ENCODE data around the gene PHAF1.

PHAF1 gene

GRCh38 chr16:67109407-67110135 lies at the start of gene PHAF1:
TSS of gene PHAF1 (plus strand) at chr16:67109941. CDS start at chr16:67110176, 235 bp downstream.
- no peak for DNase-seq (ENCODE audit: low read depth)

GRCh38 chr16:67063008-67063407 lies 46.7 kb upstream of the PHAF1 start:
- no peak for DNase-seq (ENCODE audit: low read depth)

- DNase-seq (ENCODE audit: low read depth): no peak
These were observed 41.5 kb upstream of the PHAF1 start for GRCh38 chr16:67068212-67068753.

GRCh38 chr16:67071476-67072048 lies 38.2 kb upstream of the PHAF1 start:
- DNase-seq (ENCODE audit: low read depth): no peak

DNA sequence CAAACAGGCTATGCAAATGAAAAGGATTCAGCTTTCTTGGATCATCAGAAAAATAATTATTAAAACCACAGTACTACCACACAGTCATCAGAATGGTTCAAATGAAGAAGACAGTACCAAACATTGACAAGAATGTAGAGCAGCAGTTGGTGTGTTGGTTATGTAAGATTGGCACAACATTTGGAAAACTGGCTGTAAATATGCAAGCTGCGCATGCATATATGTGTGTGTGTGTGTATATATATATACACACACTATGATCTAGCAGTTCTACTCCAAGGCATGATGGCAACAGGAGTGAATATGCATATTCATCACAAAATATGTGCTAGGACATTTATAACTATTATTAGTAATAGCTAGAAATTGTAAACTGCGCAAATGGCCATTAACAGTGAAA lies 34.4 kb upstream of the PHAF1 start:
- DNase-seq (ENCODE audit: low read depth): no peak

DNA sequence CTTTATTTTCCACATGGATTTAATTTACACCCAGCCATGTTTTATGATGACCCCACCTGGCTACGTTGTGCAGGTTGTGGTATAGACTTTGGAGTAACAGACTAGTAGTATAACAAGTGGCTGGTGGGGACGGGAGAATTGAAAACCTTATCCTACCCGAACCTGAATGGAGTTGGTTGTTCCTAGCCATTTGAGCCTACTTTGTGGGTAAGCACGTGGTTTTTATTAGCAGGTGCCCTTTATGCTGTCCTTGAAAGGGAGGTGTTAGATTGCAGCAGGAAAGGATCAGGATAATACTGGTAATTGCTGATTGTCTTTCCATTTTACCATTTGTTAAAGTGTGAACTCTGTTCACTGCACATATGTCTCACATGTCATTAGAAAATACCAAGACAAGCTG lies 31.9 kb upstream of the PHAF1 start:
- no peak for DNase-seq (ENCODE audit: low read depth)

GRCh38 chr16:67082100-67082499 lies 27.6 kb upstream of the PHAF1 start:
- no peak for DNase-seq (ENCODE audit: low read depth)

DNA sequence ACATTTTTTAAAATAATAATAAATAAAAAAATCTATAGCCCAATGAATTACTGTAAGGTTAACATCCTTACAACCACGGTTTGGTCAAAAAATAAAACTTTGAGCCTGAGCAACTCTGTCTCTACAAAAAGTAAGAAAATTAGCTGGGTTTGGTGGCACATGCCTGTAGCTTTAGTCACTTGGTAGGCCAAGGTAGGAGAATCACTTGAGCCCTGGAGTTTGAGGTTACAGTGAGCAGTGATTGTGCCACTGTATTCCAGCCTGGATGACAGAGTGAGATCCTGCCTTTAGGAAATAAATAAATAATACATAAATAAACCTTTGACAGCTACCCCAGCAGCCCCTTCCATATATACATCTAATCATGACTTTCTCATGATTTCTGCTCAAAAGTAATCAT lies 26.9 kb upstream of the PHAF1 start:
- no peak for DNase-seq (ENCODE audit: low read depth)

DNA sequence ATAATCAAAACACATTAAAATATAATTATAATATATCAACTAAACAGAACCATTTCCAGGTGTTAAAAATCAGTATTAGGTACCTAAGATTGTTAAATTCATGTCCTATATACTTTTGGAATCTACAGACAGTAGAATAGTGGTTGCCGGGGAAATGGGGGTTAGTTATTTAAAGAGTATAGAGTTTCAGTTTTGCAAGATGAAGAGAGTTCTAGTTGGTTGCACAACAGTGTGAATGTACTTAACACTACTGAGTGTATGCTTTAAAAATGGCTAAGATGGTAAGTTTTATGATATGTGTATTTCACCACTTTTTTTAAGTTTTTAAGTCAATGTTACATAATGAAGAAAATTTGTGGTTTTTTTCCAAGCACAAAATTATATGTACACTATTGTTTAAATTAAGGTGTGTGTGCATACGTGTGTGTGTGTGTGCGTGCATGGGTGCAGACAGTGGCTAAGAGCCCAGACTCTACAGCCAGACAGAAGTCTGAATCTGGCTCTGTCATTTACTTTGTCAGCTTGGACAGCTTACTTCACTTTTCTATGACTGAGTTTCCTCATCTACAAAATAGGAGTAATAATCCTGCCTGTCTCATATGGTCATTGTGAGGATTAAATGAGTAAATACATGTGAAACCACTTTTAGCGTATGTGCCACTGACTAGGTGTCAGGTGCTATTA lies 25.3 kb upstream of the PHAF1 start:
- DNase-seq (ENCODE audit: low read depth): no peak

- DNase-seq (ENCODE audit: low read depth): no peak
These were observed 22.9 kb upstream of the PHAF1 start for GRCh38 chr16:67086822-67087221.

DNA sequence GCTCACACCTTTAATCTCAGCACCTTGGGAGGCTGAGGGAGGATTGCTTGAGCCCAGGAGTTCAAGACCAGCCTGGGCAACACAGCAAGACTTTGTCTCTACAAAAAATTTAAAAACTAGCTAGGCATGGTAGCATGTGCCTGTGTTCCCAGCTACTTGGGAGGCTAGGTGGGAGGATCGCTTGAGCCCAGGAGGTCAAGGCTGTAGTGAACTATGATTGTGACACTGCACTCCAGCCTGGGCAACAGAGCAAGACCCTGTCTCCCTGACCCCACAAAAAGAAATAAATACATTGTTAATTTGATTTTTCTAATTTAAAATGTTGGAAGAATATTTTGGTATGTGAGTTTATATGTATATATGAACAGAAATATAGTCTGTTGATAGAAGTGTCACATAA lies 22.4 kb upstream of the PHAF1 start:
- DNase-seq (ENCODE audit: low read depth): no peak

GRCh38 chr16:67087803-67088202 lies 21.9 kb upstream of the PHAF1 start:
- no peak for DNase-seq (ENCODE audit: low read depth)

DNA sequence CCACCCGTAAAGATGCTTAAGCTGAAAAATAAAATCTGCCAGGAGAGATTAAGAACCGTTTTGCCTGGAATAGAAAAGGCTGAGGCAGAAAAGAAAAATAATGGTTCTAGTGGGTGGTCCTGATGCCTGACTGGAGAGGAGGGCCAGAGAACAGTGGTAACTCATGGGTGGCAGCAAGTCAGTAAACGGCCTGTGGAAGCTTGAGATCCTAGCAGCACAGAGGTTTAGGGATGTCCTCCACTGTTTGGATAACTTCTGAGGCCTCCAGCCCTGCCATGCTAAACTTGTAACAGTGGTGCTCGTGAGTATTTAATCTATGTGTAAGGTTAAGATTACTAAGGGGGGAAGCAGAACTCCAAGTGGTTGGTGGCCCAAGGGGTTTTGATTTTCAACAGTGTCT lies 21.2 kb upstream of the PHAF1 start:
- DNase-seq (ENCODE audit: low read depth): no peak

DNA sequence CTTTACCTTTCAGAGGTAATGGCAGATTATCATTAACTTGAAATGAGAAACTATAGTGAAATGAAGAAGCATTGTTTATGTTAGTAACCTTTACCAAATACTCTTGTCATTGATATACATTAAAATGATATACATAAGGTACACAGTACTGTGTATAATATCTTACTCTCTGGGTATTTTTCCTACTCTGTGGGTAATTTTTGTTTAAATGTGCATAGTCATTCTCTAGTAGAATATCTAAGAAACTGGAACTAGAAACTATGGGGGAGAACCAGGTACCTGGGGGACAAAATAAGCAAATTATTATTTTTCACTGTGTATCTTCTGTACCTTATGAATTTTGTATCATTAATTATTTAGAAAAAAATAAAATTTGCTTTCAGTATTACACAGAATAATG lies 20.6 kb upstream of the PHAF1 start:
- DNase-seq (ENCODE audit: low read depth): no peak

DNA sequence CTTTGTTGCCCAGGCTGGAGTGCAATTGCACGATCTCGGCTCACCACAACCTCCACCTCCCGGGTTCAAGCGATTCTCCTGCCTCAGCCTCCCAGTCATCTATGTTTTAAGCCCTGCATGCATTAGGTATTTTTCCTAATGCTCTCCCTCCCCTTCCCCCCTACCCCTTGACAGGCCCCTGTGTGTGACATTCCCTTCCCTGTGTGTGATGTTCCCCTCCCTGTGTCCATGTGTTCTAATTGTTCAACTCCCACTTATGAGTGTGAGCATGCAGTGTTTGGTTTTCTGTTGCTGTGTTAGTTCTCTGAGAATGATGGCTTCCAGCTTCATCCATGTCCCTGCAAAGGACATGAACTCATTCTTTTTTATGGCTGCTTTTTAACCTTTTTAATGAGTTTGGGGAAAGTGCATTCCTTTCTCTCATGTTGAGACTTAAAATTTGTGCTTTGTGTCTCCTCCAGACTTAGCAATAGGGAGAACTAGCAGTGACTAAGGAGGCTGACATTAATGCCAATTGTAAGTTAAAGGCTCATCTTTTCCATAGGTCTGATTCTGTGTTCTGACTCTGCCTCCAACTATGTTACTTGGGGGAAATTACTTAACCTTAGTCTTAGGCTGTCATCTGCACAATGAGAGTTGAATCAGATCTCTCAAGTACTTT lies 17.7 kb upstream of the PHAF1 start:
- DNase-seq (ENCODE audit: low read depth): no peak

- no peak for DNase-seq (ENCODE audit: low read depth)
These were observed 16.5 kb upstream of the PHAF1 start for GRCh38 chr16:67093098-67093726.

DNA sequence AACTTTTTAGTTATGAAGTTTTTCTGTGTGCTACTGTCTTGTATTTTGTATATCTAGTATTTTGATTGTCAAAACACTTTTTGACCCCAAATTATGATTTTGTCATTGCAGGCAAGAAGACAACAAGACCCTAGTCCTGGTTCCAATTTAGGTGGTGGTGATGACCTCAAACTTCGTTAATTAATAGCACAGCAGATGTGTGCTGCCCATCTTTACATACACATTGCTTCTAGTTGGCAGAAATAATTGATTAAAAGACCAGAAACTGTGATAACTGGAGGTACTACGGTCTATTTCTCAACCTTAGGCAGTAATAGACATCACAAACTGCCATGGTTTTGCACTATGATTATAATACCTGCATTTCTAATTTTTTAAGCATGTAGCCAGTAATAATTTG lies 11.1 kb upstream of the PHAF1 start:
- no peak for DNase-seq (ENCODE audit: low read depth)

GRCh38 chr16:67100569-67101310 lies 9.0 kb upstream of the PHAF1 start:
- no peak for DNase-seq (ENCODE audit: low read depth)

DNA sequence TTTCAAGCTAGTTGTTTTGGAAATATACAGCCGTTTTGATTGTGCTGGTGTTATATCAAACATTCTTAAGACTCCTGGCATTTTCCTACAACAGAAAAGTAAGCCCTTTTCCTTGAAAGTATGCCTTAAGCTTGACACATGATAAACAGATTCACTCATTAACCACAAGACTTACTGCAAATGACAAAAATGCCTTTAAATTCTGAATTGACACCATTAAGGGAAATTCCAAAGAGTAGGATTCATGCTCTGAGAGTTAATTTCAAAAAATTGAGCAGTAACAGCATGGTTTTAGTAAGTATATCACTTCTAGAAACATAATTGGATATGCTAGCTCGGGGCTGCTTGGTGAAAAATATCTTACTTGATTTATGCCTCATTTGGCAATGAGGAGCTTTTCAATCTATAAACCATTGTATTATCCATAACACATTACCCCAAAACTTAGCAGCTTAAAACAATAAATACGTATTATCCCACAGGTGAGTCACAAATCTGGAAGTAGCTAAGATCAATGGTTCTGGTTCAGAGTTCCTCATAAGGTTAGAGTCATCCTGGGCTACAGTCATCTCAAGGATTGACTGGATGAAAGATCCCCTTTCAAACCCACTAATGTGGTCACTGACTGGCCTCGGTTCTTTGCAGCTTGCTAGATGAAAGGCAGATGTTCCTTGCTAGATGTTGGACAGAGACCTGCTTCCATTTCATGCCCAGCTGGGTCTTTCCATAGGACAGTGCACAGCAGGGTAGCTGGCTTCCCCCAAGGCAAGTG lies 8.2 kb upstream of the PHAF1 start:
- no peak for DNase-seq (ENCODE audit: low read depth)

- DNase-seq (ENCODE audit: low read depth): no peak
These were observed 5.7 kb upstream of the PHAF1 start for GRCh38 chr16:67104061-67104460.

DNA sequence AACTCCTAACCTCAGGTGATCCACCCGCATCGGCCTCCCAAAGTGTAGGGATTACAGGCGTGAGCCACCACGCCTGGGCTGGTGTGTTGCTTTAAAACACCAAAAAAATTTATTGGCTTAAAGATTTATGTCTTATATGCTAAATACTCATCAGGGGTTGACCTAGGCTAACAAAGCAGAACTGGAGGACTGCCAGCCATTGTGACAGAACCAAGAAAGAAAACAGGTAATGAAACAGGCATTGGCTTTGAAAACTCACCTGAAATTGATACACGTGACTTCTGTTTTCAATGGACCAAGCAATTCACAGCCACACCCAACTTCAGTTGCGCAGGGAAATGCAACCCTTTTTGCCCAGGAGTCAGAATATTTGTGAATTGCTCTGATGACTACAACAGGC lies 4.9 kb upstream of the PHAF1 start:
- no peak for DNase-seq (ENCODE audit: low read depth)

Measured in non-pigmented ciliary epithelial cell (primary cell).